HG03439 (cell line): ENCODE data around the gene KIF16B.

Experiments
- ATAC-seq: cut with Tn5 transposase; IDR thresholded peaks from one replicate; pipeline ENCODE4 v1.9.1; 2021; ENCODE audit warnings: mild to moderate bottlenecking, moderate library complexity; ENCODE audit not compliant: unreplicated experiment

The KIF16B gene

GRCh38 chr20:16405254-16405653, 168.0 kb downstream of the KIF16B start:
- ATAC-seq: no peak

GRCh38 chr20:16404640-16405039, 168.6 kb downstream of the KIF16B start:
- ATAC-seq: no peak

- ATAC-seq: no peak
Measured at GRCh38 chr20:16404171-16404570, 169.1 kb downstream of the KIF16B start.

- no peak for ATAC-seq
Measured at GRCh38 chr20:16400234-16400633, 173.0 kb downstream of the KIF16B start.

GRCh38 chr20:16399801-16400200, 173.4 kb downstream of the KIF16B start:
- ATAC-seq: no peak

GRCh38 chr20:16397086-16397485, 176.2 kb downstream of the KIF16B start:
- no peak for ATAC-seq

- no peak for ATAC-seq
Measured at GRCh38 chr20:16395366-16395765, 177.9 kb downstream of the KIF16B start.

GRCh38 chr20:16394784-16395183, 178.5 kb downstream of the KIF16B start:
- no peak for ATAC-seq

GRCh38 chr20:16393836-16394235, 179.4 kb downstream of the KIF16B start:
- ATAC-seq: no peak

- ATAC-seq: no peak
Measured at GRCh38 chr20:16393297-16393696, 180.0 kb downstream of the KIF16B start.

GRCh38 chr20:16392346-16392745, 180.9 kb downstream of the KIF16B start:
- peak; percentile 85 for ATAC-seq

- no peak for ATAC-seq
Measured at GRCh38 chr20:16390991-16391390, 182.3 kb downstream of the KIF16B start.

- ATAC-seq: no peak
Measured at GRCh38 chr20:16388731-16389130, 184.5 kb downstream of the KIF16B start.

GRCh38 chr20:16387666-16388065, 185.6 kb downstream of the KIF16B start:
- no peak for ATAC-seq

GRCh38 chr20:16385891-16386290, 187.4 kb downstream of the KIF16B start:
- ATAC-seq: no peak

- no peak for ATAC-seq
Measured at GRCh38 chr20:16385462-16385861, 187.8 kb downstream of the KIF16B start.

GRCh38 chr20:16381444-16381843, 191.8 kb downstream of the KIF16B start:
- ATAC-seq: no peak

- ATAC-seq: no peak
Measured at GRCh38 chr20:16378712-16379370, 194.4 kb downstream of the KIF16B start.

GRCh38 chr20:16378122-16378521, 195.1 kb downstream of the KIF16B start:
- ATAC-seq: no peak

- ATAC-seq: no peak
Measured at GRCh38 chr20:16369441-16369840, 203.8 kb downstream of the KIF16B start.

GRCh38 chr20:16368645-16369292, 204.5 kb downstream of the KIF16B start:
- ATAC-seq: no peak

GRCh38 chr20:16367948-16368560, 205.2 kb downstream of the KIF16B start:
- no peak for ATAC-seq
